Measurements from ENCODE around the gene ZRANB1.

The ZRANB1 gene

DNA sequence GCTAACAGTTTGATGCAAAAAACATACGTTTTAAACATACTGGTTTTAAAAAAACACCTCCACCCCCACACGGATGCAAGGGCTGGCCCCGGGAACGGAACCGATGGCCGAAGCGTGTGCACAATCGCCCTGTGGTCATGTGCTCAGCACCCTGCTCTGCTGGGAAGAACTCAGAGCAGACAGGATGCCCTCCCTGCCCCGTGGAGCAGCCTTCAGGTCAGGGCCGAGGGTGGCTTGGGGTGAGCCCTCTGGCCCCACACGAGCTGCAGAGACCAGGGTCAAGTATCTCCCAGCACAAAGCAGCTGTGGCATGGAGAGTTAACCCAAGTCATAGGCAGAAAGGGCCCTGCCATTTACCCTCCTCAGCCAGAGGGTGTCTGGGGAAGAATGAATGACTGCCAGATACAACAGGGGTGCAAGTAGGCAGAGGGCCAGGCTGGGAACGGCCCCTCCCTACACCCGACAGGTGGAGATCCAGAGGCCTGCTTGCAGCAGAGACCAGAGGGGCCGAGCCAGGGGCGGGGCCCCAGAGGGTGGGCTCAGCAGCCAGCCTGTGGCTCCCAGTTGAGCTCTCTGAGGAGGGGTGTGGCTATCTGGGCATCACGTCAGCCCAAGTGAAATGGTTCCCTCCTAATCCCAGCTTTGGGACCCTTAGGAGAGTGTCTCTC, 56.8 kb downstream of the ZRANB1 start:
- TF ChIP-seq, protein P1, sequence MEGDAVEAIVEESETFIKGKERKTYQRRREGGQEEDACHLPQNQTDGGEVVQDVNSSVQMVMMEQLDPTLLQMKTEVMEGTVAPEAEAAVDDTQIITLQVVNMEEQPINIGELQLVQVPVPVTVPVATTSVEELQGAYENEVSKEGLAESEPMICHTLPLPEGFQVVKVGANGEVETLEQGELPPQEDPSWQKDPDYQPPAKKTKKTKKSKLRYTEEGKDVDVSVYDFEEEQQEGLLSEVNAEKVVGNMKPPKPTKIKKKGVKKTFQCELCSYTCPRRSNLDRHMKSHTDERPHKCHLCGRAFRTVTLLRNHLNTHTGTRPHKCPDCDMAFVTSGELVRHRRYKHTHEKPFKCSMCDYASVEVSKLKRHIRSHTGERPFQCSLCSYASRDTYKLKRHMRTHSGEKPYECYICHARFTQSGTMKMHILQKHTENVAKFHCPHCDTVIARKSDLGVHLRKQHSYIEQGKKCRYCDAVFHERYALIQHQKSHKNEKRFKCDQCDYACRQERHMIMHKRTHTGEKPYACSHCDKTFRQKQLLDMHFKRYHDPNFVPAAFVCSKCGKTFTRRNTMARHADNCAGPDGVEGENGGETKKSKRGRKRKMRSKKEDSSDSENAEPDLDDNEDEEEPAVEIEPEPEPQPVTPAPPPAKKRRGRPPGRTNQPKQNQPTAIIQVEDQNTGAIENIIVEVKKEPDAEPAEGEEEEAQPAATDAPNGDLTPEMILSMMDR (conservative IDR thresholded peaks at IDR 0.05), result no peak
- TF ChIP-seq ZFX (IDR thresholded peaks at IDR 0.05), result no peak
- H3K27ac ChIP-seq, result no peak overlapping the region

DNA sequence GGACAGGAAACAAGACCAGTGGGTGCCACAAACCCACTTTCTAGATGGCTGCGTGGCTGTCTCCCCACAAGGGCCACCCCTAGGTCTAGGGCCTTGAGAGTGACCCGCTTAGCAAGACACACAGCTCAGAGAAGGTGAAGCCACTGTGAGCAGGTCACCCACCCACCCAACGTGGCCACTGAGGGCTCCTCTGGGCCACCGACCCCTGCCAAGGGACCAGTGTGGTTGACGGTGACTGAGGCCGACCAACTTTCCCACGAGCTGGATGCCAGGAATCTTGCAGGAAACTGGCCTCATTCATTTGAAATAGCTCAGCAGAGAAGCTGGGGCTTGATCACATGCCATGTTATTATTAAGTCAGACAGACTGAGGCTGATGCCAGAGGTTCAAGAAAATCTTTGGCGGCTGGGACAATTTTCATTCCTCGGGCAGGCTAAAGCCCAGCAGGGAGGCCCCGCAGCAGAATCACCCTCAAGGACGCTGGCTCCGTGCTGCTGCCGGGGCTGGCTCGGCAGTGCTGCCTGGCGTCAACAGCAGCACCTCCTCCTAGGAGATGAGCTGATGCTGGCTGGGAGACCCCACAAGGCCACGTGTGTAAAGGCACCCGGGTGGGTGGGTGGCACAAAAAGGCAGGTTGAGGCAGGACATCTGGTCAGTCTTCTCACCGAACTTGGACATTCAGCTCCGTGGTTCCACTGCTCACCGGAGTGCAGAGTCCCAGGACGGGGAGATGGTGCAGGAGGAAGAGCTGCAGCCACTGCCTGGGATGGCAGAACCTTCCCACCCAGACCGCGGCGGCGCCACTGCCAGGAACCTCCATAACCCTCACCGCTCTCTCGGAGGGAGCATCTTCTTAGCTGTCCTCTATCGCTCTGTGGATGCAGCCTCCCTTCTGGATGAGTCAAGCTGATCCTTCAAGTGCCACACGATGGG, 57.8 kb downstream of the ZRANB1 start:
- H3K27ac ChIP-seq, result no peak overlapping the region
- TF ChIP-seq, protein P1 (conservative IDR thresholded peaks at IDR 0.05), result no peak
- TF ChIP-seq ZFX (IDR thresholded peaks at IDR 0.05), result no peak

DNA sequence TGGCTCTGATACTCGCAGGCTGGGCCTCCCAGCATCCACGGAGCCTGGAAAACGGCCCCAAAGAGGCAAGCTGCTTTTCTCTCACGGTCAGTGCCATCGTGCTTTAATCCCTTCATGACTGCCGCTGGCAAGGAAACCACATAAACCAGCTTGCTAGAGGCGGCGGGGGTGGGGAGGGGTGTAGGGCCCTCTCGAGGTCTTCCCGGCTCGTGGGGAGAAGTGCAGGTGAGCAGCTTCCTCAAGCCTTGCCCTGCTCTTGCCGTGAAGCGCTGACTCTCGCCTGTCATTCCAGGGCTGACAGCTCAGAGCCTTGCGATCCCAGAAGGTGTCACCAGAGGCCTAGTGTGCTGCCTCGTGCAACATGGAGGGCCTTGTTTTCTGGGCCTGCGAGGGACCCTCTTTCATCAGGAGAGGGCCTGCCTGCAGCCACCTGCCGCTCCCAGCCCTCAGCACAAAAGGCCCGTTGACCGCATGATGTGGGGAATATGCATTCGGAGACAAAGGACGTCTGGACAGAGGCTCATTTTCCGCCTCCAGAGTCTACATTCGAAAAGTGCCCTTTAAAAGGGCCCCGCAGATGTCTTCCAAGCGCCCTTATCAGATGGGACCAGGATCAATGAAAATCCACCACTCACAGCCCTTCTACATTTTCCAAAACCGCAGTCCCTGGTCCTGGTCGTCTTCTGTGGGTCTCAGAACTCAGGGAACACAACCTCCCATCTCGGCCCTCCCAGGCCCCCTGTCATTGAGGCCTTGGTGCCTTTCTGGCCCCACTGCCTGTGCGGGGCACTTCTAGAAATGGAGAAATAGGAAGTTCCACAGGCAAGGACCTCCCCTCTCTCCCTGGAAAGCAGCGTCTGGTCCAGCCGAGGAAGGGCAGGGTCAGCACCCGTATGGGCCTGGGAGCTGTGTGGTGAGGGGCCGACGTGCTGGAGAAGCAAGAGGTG, 58.7 kb downstream of the ZRANB1 start:
- TF ChIP-seq, protein P1 (conservative IDR thresholded peaks at IDR 0.05), result no peak
- TF ChIP-seq ZFX (IDR thresholded peaks at IDR 0.05), result no peak
- H3K27ac ChIP-seq, result no peak overlapping the region; the same call in 1 of the 2 replicates

DNA sequence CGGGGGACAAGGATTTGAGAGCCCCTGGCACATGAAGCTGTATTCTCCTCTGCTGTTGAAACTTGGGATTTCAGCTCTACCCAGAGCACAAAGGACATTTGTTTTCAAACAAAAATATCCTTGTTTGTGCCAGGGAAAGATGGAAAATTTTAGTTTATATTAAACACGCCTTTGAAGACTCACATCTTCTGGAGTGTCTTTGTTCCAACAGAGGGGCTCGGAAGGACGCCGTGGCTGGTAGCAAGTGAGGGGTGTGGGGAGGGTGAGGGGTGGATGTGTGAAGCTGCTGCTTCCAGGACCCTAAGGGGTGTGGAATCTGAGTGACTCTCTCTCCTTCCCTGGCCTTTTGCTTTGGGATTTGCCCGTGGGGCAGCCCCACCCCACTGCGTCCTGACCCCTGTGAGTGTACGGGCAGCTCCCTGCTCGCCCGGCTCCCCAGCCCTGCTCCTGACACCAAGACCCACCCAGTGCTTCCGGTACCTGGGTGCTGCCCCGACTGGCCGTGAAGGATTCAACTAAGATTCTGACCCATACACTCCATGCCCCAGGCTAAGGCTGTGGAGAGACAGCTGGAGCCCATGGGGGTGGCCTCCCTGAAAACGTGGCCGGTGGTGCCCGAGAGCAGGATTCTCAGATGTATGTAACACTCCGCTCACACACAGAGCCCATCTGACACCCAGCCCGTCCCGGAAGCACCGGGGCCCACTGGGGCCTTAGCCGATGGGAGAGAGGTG, 59.6 kb downstream of the ZRANB1 start:
- no peak for TF ChIP-seq ZFX (IDR thresholded peaks at IDR 0.05)
- TF ChIP-seq, protein P1 (conservative IDR thresholded peaks at IDR 0.05), result no peak
- no peak overlapping the region for H3K27ac ChIP-seq

DNA sequence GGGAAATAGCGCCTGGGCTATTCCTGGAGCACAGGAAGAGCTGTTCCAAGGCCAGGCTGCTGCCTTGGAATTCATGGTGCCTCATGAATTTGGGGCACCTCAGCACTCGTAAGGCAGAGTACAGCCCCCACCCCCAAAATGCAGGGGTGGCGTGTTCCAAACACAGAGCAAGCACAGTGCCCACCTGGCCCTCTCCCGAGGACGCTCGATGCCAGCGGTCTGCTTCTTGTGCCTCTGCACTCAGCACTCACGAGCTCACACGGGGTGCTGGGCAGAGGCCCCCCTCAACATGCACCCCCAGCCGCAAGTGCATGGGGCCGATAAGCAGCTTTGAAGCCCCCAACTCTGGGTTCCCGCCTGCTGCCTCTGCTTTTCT, 60.1 kb downstream of the ZRANB1 start:
- no peak for TF ChIP-seq ZFX (IDR thresholded peaks at IDR 0.05)
- TF ChIP-seq, protein P1 (conservative IDR thresholded peaks at IDR 0.05), result no peak
- no peak overlapping the region for H3K27ac ChIP-seq

DNA sequence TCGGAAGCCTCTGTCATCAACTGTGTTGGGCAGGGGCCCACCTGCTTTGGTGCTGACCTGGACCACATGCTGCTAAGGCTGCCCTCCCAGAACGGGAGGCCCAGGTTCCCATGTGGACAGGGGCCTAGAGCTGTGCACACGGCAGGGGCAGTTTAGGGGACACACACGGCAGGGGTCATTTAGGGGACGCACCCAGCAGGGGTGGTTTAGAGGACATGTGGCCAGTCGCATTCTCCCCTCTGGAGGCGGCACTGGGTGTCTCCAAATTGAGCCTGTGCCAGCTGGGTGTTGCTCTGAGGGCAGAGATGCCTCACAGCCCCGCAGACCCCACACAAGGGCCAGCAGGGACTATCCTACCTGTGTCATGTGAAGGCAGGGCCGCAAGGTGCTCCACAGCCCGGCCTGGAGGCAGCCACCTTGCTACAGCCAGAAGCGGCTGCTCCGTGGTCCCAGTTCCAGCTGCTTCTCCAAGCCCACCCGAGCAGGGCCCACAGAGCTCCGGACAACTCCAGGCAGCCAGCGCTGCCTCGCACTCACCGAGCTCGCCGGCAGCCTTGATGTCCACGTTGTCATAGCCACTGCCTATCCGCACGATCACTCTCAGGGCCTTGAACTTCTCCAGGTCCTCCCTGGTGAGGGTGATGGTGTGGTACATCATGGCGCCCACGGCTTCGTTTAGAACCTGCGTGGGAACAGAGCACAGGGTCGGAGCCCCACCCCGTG, 60.7 kb downstream of the ZRANB1 start:
- no peak overlapping the region for H3K27ac ChIP-seq
- TF ChIP-seq, protein P1 (conservative IDR thresholded peaks at IDR 0.05), result no peak
- no peak for TF ChIP-seq ZFX (IDR thresholded peaks at IDR 0.05)

Data from C4-2B (cell line).